ENCODE data around the gene ADD3. TPM values are rescaled to one million over a fixed set of nuclear protein-coding genes. Genes with fewer than 3 reads are reported as not detected.

Gene ADD3
- total RNA-seq, 1 donor from 2014 or later = 94.6 TPM

DNA sequence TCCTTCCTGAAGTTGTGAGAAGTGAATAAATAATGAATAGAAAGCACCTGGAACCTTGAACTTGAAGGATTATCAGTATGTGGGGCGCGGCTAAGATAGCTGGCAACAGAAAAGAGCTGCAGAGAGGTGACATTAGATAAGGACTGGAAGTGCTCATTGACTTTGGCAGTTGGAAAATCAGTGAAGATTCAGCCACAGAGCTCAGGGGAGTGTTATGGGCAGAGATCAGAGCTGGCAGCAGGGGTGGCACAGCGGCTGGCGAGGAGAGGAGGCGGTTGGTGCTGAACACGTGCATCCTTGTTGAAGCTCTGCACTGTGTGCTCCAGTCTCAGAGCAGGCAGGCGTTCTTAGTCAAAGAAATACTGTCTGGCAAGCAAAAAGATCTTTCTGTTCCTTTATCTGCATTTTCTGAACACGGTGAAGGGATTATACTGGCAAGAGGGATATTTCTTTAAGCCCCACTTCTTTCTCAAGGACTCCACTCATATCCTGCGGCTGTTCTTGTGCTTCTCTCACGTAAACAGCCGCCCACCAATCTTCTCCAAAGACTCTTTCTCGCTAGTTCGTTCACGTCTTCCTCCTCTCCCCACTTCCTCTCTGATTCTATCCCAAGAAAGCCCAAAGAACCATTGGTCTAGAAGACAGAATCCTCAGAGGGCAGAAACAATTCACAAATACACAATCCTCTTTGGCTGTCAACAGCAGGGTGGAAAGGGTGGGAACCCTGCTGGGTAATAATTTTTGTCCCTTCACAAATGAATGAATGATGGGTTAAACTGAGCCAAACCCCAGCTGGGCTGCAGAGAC lies 38.6 kb upstream of the ADD3 start:
- Histone ChIP-seq H3K4me3 (no peak overlapping the region), H3K4me1 (peaks cover 18% of the 10 kb centered on the region), H3K36me3 (no peaks in the 10 kb centered on the region), H3K9me3 (no peaks in the 10 kb centered on the region), H3K27ac (no peak overlapping the region), H3K27me3 (ENCODE audit: low read depth) (no peaks in the 10 kb centered on the region)
- DNase-seq (no peak), ATAC-seq (no peak)
- intact Hi-C loops (cut with DNase I) = no loop called here
- TF ChIP-seq, protein P1, sequence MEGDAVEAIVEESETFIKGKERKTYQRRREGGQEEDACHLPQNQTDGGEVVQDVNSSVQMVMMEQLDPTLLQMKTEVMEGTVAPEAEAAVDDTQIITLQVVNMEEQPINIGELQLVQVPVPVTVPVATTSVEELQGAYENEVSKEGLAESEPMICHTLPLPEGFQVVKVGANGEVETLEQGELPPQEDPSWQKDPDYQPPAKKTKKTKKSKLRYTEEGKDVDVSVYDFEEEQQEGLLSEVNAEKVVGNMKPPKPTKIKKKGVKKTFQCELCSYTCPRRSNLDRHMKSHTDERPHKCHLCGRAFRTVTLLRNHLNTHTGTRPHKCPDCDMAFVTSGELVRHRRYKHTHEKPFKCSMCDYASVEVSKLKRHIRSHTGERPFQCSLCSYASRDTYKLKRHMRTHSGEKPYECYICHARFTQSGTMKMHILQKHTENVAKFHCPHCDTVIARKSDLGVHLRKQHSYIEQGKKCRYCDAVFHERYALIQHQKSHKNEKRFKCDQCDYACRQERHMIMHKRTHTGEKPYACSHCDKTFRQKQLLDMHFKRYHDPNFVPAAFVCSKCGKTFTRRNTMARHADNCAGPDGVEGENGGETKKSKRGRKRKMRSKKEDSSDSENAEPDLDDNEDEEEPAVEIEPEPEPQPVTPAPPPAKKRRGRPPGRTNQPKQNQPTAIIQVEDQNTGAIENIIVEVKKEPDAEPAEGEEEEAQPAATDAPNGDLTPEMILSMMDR (IDR thresholded peaks at IDR 0.05) = no peak

DNA sequence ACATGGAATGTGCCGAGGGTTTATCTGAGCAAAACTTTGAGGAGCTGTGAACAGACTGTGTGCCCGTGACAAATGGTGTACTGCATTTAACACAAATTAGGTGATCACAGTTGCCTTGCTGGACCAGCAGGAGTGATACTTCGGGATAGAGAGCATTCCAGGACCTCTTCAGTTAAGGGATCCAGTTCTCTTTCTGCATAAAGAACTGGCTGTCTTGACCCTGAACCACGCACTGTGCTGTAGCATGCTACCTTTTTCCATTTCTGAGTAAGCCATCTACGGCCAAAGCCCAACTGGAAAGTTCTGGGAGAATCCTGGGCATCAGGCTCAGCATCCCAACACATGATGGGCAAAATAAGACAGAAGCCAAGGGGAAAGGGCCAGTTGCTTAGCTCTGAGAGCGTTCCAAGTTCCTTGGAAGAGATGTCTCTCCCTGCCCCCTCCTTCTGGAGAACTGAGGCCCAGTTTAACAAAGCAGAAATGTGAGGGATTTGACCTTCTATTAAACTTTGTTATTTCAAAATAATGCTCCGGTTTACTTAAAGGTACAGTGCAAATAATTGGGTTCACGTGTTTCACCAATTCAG lies 37.9 kb upstream of the ADD3 start:
- Histone ChIP-seq H3K9me3 (no peaks in the 10 kb centered on the region), H3K27ac (no peak overlapping the region), H3K4me1 (peaks cover 18% of the 10 kb centered on the region), H3K36me3 (no peaks in the 10 kb centered on the region), H3K27me3 (ENCODE audit: low read depth) (no peaks in the 10 kb centered on the region), H3K4me3 (no peak overlapping the region)
- intact Hi-C loops (cut with DNase I) = no loop called here
- TF ChIP-seq, protein P1 (IDR thresholded peaks at IDR 0.05) = no peak
- ATAC-seq = no peak
- DNase-seq = no peak

DNA sequence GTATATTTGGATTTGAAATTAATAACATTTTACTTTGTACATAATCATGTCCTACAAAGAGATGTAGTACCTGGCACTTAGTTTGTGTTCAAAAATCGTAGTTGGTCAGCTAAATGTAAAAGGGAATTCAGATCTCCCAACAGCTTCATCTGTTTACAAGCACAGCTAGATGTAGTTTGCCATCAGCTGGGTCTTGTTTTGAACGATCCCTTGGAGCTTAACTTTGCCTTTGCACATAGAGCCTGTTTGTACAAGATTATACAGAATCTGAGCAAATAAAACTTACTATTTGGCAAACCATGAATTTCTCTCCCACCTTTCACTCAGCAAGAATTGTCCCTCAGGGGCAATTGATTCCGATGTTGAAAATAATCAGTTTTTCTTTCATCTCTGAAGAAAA lies 36.1 kb upstream of the ADD3 start:
- ATAC-seq (no peak), DNase-seq (no peak)
- H3K36me3 ChIP-seq = no peaks in the 10 kb centered on the region
- TF ChIP-seq, protein P1 (IDR thresholded peaks at IDR 0.05) = no peak
- H3K4me3 ChIP-seq = no peak overlapping the region
- H3K27me3 ChIP-seq (ENCODE audit: low read depth) = no peaks in the 10 kb centered on the region
- intact Hi-C loops (cut with DNase I) = no loop called here
- H3K4me1 ChIP-seq = peaks cover 8% of the 10 kb centered on the region
- H3K9me3 ChIP-seq = no peaks in the 10 kb centered on the region
- H3K27ac ChIP-seq = no peak overlapping the region

DNA sequence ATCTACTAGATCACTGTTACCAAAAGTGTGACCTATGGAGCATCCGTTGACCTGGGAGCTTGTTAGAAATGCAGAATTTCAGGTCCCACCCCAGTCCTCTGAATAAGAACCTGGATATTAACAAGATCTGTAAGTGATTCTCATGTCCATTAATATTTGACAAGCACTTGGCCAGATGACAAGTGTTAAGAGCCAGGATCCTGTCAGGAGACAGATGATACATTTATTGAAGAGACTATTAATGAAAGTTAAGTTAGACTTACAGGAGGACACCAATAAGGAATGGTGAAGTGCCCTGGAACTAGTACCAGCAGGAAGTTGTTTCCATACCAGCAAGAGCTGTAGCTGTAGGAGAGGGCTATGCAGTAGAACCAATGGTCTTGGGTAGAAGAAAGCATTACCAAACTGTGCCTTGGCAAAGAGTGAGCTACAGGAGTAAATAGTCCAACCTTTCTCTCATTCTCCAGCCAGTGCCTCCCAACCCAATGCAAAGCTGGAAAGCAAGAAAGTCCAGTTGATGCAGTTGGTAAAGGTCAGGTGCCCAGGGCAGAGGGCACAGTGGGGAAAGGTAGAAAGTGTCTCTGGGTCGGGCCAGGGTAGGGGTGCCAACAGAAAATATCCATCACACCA lies 35.3 kb upstream of the ADD3 start:
- peaks cover 7% of the 10 kb centered on the region for H3K4me1 ChIP-seq
- DNase-seq (no peak), ATAC-seq (no peak)
- no peaks in the 10 kb centered on the region for H3K9me3 ChIP-seq
- no peaks in the 10 kb centered on the region for H3K36me3 ChIP-seq
- no peak overlapping the region for H3K4me3 ChIP-seq
- TF ChIP-seq, protein P1 (IDR thresholded peaks at IDR 0.05) = no peak
- intact Hi-C loops (cut with DNase I) = no loop called here
- no peaks in the 10 kb centered on the region for H3K27me3 ChIP-seq (ENCODE audit: low read depth)
- H3K27ac ChIP-seq = no peak overlapping the region

DNA sequence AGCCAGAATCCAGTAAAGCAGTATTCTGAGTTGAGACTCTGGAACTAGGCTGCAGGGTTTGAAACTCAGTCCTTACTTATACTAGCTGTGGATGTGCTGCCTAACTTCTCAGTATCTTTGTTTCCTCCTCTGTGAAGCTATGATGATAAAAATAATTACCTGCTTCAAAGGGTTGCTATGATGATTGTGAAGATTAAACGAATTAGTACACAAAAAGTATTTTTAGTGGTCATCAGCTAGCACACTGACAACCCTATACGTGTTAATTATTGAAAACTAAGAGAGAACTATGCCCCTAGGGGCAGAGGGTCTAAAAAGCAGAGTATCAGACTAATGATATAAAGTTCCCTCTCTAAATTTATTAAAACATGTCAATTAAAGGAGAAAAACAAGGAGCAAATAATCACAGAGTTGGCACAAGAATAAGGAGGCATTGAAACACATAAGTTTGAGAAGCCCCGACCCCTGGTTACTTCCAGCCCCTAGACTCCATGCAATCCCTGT lies 34.4 kb upstream of the ADD3 start:
- TF ChIP-seq, protein P1 (IDR thresholded peaks at IDR 0.05) = no peak
- no peak for DNase-seq
- Histone ChIP-seq H3K4me1 (no peaks in the 10 kb centered on the region), H3K36me3 (no peaks in the 10 kb centered on the region), H3K27me3 (ENCODE audit: low read depth) (no peaks in the 10 kb centered on the region), H3K9me3 (no peaks in the 10 kb centered on the region), H3K4me3 (no peak overlapping the region), H3K27ac (no peak overlapping the region)
- intact Hi-C loops (cut with DNase I) = no loop called here
- ATAC-seq = no peak

Data from lower lobe of right lung (tissue), 2 donors.